IMR-90 (cell line): ENCODE results near the gene WWP2. TPM values are rescaled to one million over a fixed set of nuclear protein-coding genes. Genes with fewer than 3 reads are reported as not detected.

ENCODE experiments used
- ATAC-seq: fragments of 200-7000 bp; cut with Tn5 transposase; 2 replicates; pipeline ENCODE4 v1.9.1; 2020; ENCODE audit warnings: low read depth, mild to moderate bottlenecking, moderate library complexity
- BruUV-seq: library from RNA; stranded (reverse); fragments of 400-500 nt; replicated peaks from 2 replicates; lab custom pipeline; 2021; lab: Mats Ljungman, UMichigan
- CTCF ChIA-PET: fragments of 300-600 bp; formaldehyde crosslinking; extraction: SDS; loops from one replicate; lab custom pipeline; 2021; ENCODE audit warnings: antibody characterized with exemption; lab: Yijun Ruan, JAX
- POLR2A ChIA-PET: fragments of 300-600 bp; sonication (Branson Sonifier 250); formaldehyde crosslinking; loops from one replicate; lab custom pipeline; 2022; ENCODE audit warnings: antibody characterized with exemption; ENCODE audit not compliant: unreplicated experiment; lab: Charles Lee
- DNase-seq: peaks from one replicate; pipeline ENCODE4 v3.0.0; 2013
- H2AFZ ChIP-seq: replicated peaks from 2 replicates; pipeline ENCODE3; 2013; ENCODE audit warnings: low read length, mild to moderate bottlenecking; ENCODE audit not compliant: poor library complexity
- H2AK5ac ChIP-seq: 2 replicates; pipeline ENCODE4 v1.6.1; 2013; ENCODE audit warnings: low read depth, low read length, inconsistent platforms
- H2AK9ac ChIP-seq: replicated peaks from 2 replicates; pipeline ENCODE3; 2013; ENCODE audit warnings: mild to moderate bottlenecking, low read depth, low read length, moderate library complexity; ENCODE audit not compliant: poor library complexity
- H2BK120ac ChIP-seq: 2 replicates; pipeline ENCODE4 v1.6.1; 2013; ENCODE audit warnings: low read depth, low read length, inconsistent platforms
- H2BK15ac ChIP-seq: 3 replicates; pipeline ENCODE4 v1.6.1; 2013; ENCODE audit warnings: low read depth, low read length, inconsistent platforms
- H2BK20ac ChIP-seq: 2 replicates; pipeline ENCODE4 v1.6.1; 2013; ENCODE audit warnings: low read depth, mild to moderate bottlenecking, inconsistent platforms, low read length, moderate library complexity
- H2BK5ac ChIP-seq: 2 replicates; pipeline ENCODE4 v1.6.1; 2013; ENCODE audit warnings: mild to moderate bottlenecking, low read depth, low read length, inconsistent platforms; ENCODE audit not compliant: poor library complexity, severe bottlenecking
- H3K14ac ChIP-seq: replicated peaks from 2 replicates; pipeline ENCODE4 v1.6.1; 2013; ENCODE audit warnings: low read depth, low read length, inconsistent platforms
- H3K18ac ChIP-seq: 2 replicates; pipeline ENCODE4 v1.6.1; 2013; ENCODE audit warnings: low read depth, low read length, control low read depth
- H3K23ac ChIP-seq: 2 replicates; pipeline ENCODE4 v1.6.1; 2013; ENCODE audit warnings: low read depth, low read length, inconsistent platforms
- H3K27ac ChIP-seq: 2 replicates; pipeline ENCODE4 v1.5.1; 2013; ENCODE audit warnings: mild to moderate bottlenecking, control low read depth, low read length; ENCODE audit not compliant: insufficient read depth
- H3K27me3 ChIP-seq: 2 replicates; pipeline ENCODE4 v1.6.1; 2013; ENCODE audit warnings: low read length; ENCODE audit not compliant: control insufficient read depth, insufficient read depth
- H3K36me3 ChIP-seq: 2 replicates; pipeline ENCODE4 v1.6.1; 2013; ENCODE audit warnings: low read length, mixed read lengths; ENCODE audit not compliant: control insufficient read depth, insufficient read depth
- H3K4ac ChIP-seq: 2 replicates; pipeline ENCODE4 v1.6.1; 2013; ENCODE audit warnings: low read depth, low read length, inconsistent platforms
- H3K4me1 ChIP-seq: 2 replicates; pipeline ENCODE4 v1.6.1; 2013; ENCODE audit warnings: low read length, mixed read lengths; ENCODE audit not compliant: control insufficient read depth, insufficient read depth
- H3K4me2 ChIP-seq: 2 replicates; pipeline ENCODE4 v1.6.1; 2013; ENCODE audit warnings: low read depth, mild to moderate bottlenecking, control low read depth, low read length, moderate library complexity
- H3K4me3 ChIP-seq: 2 replicates; pipeline ENCODE4 v1.5.1; 2013; ENCODE audit warnings: low read depth, mild to moderate bottlenecking, control low read depth, low read length, moderate library complexity; ENCODE audit not compliant: insufficient read depth
- H3K56ac ChIP-seq: 2 replicates; pipeline ENCODE4 v1.6.1; 2013; ENCODE audit warnings: low read length, inconsistent platforms; ENCODE audit not compliant: insufficient read depth; ENCODE audit errors: extremely low read depth
- H3K79me1 ChIP-seq, 2 experiments: 2 replicates each; pipeline ENCODE4 v1.6.1; 2013; ENCODE audit warnings: low read length in 2 of 2, inconsistent platforms in 1 of 2, low read depth in 1 of 2
- H3K9ac ChIP-seq: 2 replicates; pipeline ENCODE4 v1.6.1; 2013; ENCODE audit warnings: low read depth, low read length, control low read depth
- H3K9me1 ChIP-seq: 2 replicates; pipeline ENCODE4 v1.6.1; 2013; ENCODE audit warnings: low read length, inconsistent platforms; ENCODE audit not compliant: insufficient read depth
- H3K9me3 ChIP-seq: 2 replicates; pipeline ENCODE4 v1.6.1; 2013; ENCODE audit warnings: low read length; ENCODE audit not compliant: control insufficient read depth, insufficient read depth
- H4K20me1 ChIP-seq: 2 replicates; pipeline ENCODE4 v1.6.1; 2013; ENCODE audit warnings: low read length, inconsistent platforms; ENCODE audit not compliant: insufficient read depth
- H4K5ac ChIP-seq: 2 replicates; pipeline ENCODE4 v1.6.1; 2013; ENCODE audit warnings: mild to moderate bottlenecking, low read depth, low read length, control low read depth
- H4K8ac ChIP-seq, 2 experiments: 2 replicates each; pipeline ENCODE4 v1.6.1; 2013; ENCODE audit warnings: low read depth in 2 of 2, low read length in 2 of 2, control low read depth in 1 of 2, inconsistent platforms in 1 of 2
- H4K91ac ChIP-seq: 2 replicates; pipeline ENCODE4 v1.6.1; 2013; ENCODE audit warnings: low read depth, low read length, inconsistent platforms; ENCODE audit not compliant: insufficient read depth
- BHLHE40 ChIP-seq: fragments of 150-350 bp; IDR thresholded peaks from 2 replicates; pipeline ENCODE4 v1.6.1; 2016; ENCODE audit warnings: mild to moderate bottlenecking, low read depth, low read length
- CEBPB ChIP-seq: IDR thresholded peaks from 2 replicates; pipeline ENCODE4 v1.6.1; 2012; ENCODE audit warnings: low read depth, low read length, improper control_type of control experiment
- CHD1 ChIP-seq: IDR thresholded peaks from 2 replicates; pipeline ENCODE4 v1.6.1; 2012; ENCODE audit warnings: low read depth, low read length, improper control_type of control experiment
- FOS ChIP-seq: fragments of 150-350 bp; IDR thresholded peaks from 2 replicates; pipeline ENCODE4 v1.6.1; 2016; ENCODE audit warnings: low read depth, low read length
- MAFK ChIP-seq: IDR thresholded peaks from 2 replicates; pipeline ENCODE4 v1.6.1; 2012; ENCODE audit warnings: low read depth, low read length, improper control_type of control experiment
- MAZ ChIP-seq: IDR thresholded peaks from 2 replicates; pipeline ENCODE4 v1.6.1; 2012; ENCODE audit warnings: low read depth, mild to moderate bottlenecking, low read length, improper control_type of control experiment, moderate library complexity, borderline replicate concordance
- MXI1 ChIP-seq: IDR thresholded peaks from 2 replicates; pipeline ENCODE4 v1.6.1; 2012; ENCODE audit warnings: low read depth, mild to moderate bottlenecking, low read length, moderate library complexity, borderline replicate concordance
- NFE2L2 ChIP-seq: fragments of 150-350 bp; IDR thresholded peaks from 2 replicates; pipeline ENCODE4 v1.6.1; 2016; ENCODE audit warnings: low read depth, mild to moderate bottlenecking, low read length
- POLR2A ChIP-seq: IDR thresholded peaks from 2 replicates; pipeline ENCODE4 v1.6.1; 2012; ENCODE audit warnings: mild to moderate bottlenecking, low read depth, low read length
- RAD21 ChIP-seq: IDR thresholded peaks from 2 replicates; pipeline ENCODE4 v1.6.1; 2012; ENCODE audit warnings: low read length, improper control_type of control experiment
- RCOR1 ChIP-seq: IDR thresholded peaks from 2 replicates; pipeline ENCODE4 v1.6.1; 2012; ENCODE audit warnings: mild to moderate bottlenecking, low read length, improper control_type of control experiment; ENCODE audit not compliant: insufficient replicate concordance
- SMC3 ChIP-seq: fragments of 150-350 bp; IDR thresholded peaks from 2 replicates; pipeline ENCODE4 v1.6.1; 2016; ENCODE audit warnings: low read depth, mild to moderate bottlenecking, antibody characterized with exemption, low read length, moderate library complexity
- WGBS, 2 experiments: methylation state at CpG; one replicate each; pipeline versions ENCODE4 v1.1.5 to v1.1.7; 2013; ENCODE audit warnings: missing lambda C conversion rate in 2 of 2; ENCODE audit not compliant: insufficient read length in 1 of 2; ENCODE audit errors: extremely low coverage in 2 of 2; 5-methylcytosine and 5-hydroxymethylcytosine counted together
- dilution Hi-C: fragments of 300-500 bp; cut with HindIII; formaldehyde crosslinking; loops from one replicate; pipeline ENCODE4 v1.14.3; 2018; ENCODE audit warnings: low sequenced_read_pairs; ENCODE audit not compliant: unreplicated experiment
- in situ Hi-C: fragments of 300-500 bp; cut with MboI; formaldehyde crosslinking; loops from 3 replicates; pipeline ENCODE4 v1.14.3; 2019; ENCODE audit warnings: low sequenced_read_pairs, inconsistent platforms, mixed read lengths
- intact Hi-C: fragments of 100-400 bp; cut with micrococcal nuclease; formaldehyde crosslinking; loops from 2 replicates; pipeline ENCODE4 v1.10.0; 2022
- polyA plus RNA-seq, 3 experiments: library from polyadenylated mRNA; depleted of rRNA; stranded (reverse); fragments of >200 nt; gene quantifications; 2 replicates each; pipeline ENCODE4 v1.2.3, GENCODE V29; 2012; ENCODE audit warnings: low replicate concordance in 1 of 3
- total RNA-seq: library from RNA; depleted of rRNA; stranded (reverse); fragments of >200 nt; gene quantifications from 2 replicates; pipeline ENCODE4 v1.2.3, GENCODE V29; 2012
- TF ChIP-seq, protein P1 (sequence below): fragments of 150-350 bp; IDR thresholded peaks from 2 replicates; pipeline ENCODE4 v1.6.1; 2017; ENCODE audit warnings: mild to moderate bottlenecking, antibody characterized with exemption, low read length, low read depth
- TF ChIP-seq, protein P2 (sequence below): conservative IDR thresholded peaks from 2 replicates; pipeline ENCODE4 v1.5.1; 2012; ENCODE audit warnings: mild to moderate bottlenecking, low read depth, low read length, improper control_type of control experiment
- TF ChIP-seq, protein P3 (sequence below): fragments of 150-350 bp; IDR thresholded peaks from 2 replicates; pipeline ENCODE4 v1.6.1; 2016; ENCODE audit warnings: low read depth, mild to moderate bottlenecking, low read length, moderate library complexity, borderline replicate concordance

Gene WWP2
- total and polyA plus RNA-seq, 2 of the 4 experiments (the other 2 are of a cell fraction), result 12.7 to 13.7 TPM

DNA sequence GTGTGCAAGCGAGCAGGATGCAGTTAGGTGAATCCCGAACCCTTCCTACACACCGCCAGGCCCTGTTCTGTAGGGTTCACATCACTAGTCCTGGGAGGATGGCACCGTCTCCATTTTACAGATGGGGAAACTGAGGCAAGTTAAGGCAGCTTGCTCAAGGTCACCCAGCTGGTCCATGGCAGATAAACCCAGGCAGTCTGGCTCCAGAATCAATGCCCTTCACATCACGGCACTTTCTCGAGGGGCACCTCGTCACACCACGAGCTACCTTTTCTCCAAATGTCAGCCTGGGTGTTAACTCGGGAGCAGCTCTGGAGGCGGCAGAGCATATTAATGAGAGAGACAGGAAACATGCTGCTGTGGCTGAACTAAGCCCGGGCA, 16.9 kb upstream of the WWP2 start:
- Histone ChIP-seq H3K79me1 (peaks cover 30 to 57% of the 10 kb centered on the region in 2 experiments), H2AFZ (no peak overlapping the region), H2AK9ac (no peak overlapping the region), H4K20me1 (peaks cover 6% of the 10 kb centered on the region; the same call in 1 of the 2 replicates), H3K9me1 (peaks cover 8% of the 10 kb centered on the region; the same call in 1 of the 2 replicates), H3K9me3 (no peaks in the 10 kb centered on the region), H2BK15ac (no peak overlapping the region), H3K4me1 (peaks cover 2% of the 10 kb centered on the region; the same call in 1 of the 2 replicates), H3K27ac (no peak overlapping the region), H3K23ac (no peak overlapping the region), H4K91ac (no peak overlapping the region), H4K8ac (no peak overlapping the region), H3K4me2 (no peak overlapping the region), H3K14ac (no peak overlapping the region), H3K56ac (no peak overlapping the region), H3K4me3 (no peak overlapping the region), H2BK5ac (no peak overlapping the region), H3K9ac (no peak overlapping the region), H2BK20ac (no peak overlapping the region), H3K4ac (no peak overlapping the region), H4K5ac (no peak overlapping the region), H3K27me3 (no peaks in the 10 kb centered on the region), H3K18ac (no peak overlapping the region), H2AK5ac (no peak overlapping the region), H2BK120ac (no peak overlapping the region), H3K36me3 (peaks cover 74% of the 10 kb centered on the region)
- intact Hi-C loops (no loop called here), dilution Hi-C loops (no loop called here), in situ Hi-C loops (no loop called here)
- ChIA-PET CTCF (interaction anchor here (0.7 kb wide), 1 partner anchor 9 kb away, joined by 3 read pairs; the partner anchor contains the start of gene NOB1), POLR2A (no interaction called here)
- no peak for DNase-seq
- ATAC-seq, result no peak
- no TSS peak for BruUV-seq
- 100% methylated on average over 2 of the region's 11 CpGs; no CpG with 5 or more reads in 1 of the 2 experiments for WGBS, 2 experiments
- TF ChIP-seq SMC3 (no peak), RCOR1 (no peak), FOS (no peak), MAZ (no peak), CEBPB (no peak), BHLHE40 (no peak), NFE2L2 (no peak), MAFK (no peak), MXI1 (no peak), CHD1 (no peak), POLR2A (no peak), RAD21 (no peak)
- TF ChIP-seq, protein P1, sequence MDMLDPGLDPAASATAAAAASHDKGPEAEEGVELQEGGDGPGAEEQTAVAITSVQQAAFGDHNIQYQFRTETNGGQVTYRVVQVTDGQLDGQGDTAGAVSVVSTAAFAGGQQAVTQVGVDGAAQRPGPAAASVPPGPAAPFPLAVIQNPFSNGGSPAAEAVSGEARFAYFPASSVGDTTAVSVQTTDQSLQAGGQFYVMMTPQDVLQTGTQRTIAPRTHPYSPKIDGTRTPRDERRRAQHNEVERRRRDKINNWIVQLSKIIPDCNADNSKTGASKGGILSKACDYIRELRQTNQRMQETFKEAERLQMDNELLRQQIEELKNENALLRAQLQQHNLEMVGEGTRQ, result no peak
- TF ChIP-seq, protein P2, sequence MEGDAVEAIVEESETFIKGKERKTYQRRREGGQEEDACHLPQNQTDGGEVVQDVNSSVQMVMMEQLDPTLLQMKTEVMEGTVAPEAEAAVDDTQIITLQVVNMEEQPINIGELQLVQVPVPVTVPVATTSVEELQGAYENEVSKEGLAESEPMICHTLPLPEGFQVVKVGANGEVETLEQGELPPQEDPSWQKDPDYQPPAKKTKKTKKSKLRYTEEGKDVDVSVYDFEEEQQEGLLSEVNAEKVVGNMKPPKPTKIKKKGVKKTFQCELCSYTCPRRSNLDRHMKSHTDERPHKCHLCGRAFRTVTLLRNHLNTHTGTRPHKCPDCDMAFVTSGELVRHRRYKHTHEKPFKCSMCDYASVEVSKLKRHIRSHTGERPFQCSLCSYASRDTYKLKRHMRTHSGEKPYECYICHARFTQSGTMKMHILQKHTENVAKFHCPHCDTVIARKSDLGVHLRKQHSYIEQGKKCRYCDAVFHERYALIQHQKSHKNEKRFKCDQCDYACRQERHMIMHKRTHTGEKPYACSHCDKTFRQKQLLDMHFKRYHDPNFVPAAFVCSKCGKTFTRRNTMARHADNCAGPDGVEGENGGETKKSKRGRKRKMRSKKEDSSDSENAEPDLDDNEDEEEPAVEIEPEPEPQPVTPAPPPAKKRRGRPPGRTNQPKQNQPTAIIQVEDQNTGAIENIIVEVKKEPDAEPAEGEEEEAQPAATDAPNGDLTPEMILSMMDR, result no peak
- TF ChIP-seq, protein P3, sequence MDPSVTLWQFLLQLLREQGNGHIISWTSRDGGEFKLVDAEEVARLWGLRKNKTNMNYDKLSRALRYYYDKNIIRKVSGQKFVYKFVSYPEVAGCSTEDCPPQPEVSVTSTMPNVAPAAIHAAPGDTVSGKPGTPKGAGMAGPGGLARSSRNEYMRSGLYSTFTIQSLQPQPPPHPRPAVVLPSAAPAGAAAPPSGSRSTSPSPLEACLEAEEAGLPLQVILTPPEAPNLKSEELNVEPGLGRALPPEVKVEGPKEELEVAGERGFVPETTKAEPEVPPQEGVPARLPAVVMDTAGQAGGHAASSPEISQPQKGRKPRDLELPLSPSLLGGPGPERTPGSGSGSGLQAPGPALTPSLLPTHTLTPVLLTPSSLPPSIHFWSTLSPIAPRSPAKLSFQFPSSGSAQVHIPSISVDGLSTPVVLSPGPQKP, result no peak
